NCI-H128 (cell line): ENCODE measurements around the gene WWOX.
"Not testable (repeated sequence)": the region's sequence is repeated elsewhere in the genome, so short reads cannot be mapped to it uniquely, and the experiment has no call there.

Experiments
- DNase-seq: peaks from one replicate; lab custom pipeline; 2025; ENCODE audit not compliant: unreplicated experiment; lab: John Stamatoyannopoulos, UW

Gene WWOX

DNA sequence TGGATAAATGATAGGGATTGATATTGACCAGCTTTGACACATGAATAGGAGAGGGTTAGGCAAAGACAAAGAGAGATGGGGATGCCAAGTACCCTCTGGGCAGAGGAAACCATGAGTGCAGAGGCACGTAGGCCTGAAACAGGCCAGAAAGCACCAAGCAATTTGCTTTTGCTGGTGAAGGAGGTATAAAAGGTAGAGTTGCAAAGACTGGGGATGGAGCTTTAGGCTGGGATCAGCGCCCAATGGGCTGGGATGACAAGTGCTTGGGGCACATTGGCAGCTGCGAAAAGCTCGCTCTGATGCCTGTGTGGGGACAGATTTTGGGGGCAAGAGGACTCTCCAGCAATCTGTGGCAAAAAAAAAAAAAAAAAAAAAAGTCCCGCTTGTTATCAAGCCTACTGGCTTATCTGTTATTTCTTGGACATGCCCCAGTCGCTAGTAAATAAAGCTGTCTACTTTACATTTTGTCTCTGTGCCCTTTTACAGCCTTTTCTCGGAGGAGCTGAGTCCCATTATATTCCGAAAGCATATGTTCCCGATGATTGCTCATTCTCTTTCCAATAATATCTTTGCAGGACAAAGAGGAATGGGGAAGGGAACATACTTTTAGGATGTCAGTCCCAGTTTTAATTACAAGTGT lies 922.7 kb downstream of the WWOX start:
- DNase-seq, result no peak

DNA sequence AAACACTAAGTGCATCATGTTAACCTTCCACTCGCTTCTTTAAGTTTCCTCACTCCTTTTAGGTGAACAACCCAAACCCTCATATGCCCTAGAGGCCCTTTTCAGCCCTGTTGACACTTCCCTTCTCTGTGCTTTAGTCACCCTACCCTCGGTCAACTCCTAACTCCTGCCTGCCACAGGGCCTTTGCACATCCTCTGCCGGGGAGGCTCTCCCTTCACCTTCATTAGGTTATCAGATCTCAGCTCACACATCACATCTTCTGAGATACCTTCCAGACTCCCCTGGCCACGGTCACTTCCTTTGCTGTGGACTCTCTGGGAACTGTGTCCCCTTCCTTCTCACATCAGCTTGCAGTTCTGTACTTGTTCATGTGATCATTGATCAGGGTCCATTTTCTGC lies 926.7 kb downstream of the WWOX start:
- no peak for DNase-seq

DNA sequence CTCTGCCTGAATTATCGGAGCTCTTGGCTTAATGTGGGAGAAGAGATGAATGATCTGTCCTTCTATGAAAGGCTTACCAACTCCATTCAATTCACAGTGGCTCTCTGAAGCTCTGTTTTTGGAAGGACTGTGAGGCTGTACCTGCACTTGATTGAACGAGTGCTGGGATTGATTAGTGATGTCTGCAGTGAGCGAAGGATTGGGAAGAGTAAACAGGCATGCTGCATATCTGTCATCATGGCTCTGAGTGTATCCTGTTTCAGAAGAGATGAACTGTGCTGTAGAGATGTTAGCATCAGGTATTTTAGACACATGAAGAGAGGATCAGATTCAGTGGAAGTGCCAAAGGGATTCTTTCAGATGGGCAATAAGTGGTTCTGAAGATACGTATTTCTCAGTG lies 937.1 kb downstream of the WWOX start:
- DNase-seq, result no peak

GRCh38 chr16:79037521-79038373 lies 938.3 kb downstream of the WWOX start:
- no peak for DNase-seq

DNA sequence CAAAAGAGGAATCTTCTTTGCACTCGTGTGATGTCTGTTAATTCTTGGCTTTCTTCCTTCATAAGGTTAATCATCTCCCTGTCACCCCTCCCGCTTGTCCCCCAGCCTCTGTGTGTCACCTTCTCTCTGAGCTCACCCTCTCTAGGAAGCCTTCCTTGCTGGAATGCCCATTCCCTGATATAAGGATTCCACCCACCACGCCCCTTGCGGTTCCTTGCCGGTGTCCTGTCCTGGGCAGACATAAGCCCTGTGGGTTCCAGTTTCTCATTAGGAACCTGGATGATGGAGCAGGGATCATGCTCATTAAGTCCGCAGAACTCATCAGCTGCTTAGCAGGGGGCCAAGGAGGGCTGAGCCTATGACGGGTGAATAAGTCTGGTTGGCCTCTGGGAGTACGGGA lies 941.8 kb downstream of the WWOX start:
- DNase-seq, result no peak

DNA sequence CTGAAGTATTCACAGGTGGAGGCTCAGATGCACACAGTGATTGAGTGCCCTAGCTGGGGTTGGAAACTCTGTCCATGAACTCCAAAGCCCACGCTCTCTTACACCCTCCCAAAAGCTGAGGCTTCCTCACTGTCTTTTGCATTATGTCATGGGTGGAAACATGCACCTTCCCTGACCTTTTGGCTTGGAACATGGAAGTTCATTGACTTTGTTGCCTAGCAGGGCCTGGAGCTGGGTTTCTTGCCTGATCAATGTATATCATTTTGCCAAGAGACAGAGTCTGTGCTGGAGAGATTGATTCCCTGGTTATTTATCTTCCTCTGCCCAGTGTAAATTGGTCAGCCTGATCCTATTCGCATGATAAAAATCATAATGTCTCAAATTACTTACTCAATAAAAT lies 942.7 kb downstream of the WWOX start:
- DNase-seq, result no peak

DNA sequence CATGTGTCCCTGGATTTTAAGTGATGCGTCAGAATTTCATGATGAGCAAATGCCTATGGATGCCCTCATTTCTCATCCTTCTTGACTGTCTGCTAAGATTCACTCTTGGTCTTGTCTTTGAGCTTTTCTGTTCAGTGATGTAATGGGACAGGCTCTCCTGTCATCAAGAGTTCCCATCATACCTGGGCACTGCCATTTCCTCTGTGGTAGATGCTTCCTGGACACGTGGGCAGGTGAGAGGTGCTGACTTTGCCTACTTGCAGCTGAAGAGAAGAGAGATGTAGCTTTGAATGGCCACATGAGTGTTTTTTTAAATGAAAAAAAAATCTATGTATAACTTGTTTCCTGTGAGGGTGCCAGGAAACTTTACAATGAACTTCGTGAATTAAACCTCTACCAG lies 943.4 kb downstream of the WWOX start:
- DNase-seq, result no peak

DNA sequence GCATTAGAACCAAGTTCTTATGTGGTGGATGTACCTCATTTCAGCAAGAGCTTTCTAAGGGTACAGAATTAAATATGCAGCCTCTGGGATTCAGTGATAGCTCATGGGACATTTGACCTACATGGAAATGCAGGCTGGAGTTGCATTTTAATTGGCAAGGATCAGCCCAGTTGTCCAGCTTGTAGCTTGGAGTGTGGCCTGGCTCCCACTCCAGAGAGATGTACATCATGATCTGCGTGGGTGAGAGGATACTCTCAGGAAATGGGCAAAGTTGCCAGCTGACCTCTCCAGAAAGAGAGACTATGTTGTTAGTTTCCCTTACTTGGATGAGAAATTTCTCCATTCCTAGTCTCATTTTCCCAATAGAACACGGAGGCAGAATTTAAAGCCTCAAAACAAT lies 945.7 kb downstream of the WWOX start:
- DNase-seq, result no peak

DNA sequence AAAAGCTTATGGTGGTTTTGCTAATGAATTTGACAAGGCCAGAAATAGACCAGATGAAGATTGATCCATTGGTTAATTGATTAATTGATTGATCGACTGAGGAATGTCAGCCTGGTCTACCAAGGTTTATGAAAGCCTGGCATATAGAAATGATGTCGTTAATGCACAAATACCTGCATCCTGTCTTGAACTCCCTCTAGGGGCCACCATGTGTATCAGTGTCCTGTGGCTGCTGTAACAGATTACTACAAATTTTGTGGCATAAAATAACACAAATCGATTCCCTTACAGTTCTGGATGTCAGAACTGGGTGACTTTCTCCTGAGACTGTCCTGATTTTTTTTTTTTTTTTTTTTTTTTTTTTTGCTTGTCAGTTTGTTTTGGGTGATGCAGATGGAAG lies 947.9 kb downstream of the WWOX start:
- no peak for DNase-seq

DNA sequence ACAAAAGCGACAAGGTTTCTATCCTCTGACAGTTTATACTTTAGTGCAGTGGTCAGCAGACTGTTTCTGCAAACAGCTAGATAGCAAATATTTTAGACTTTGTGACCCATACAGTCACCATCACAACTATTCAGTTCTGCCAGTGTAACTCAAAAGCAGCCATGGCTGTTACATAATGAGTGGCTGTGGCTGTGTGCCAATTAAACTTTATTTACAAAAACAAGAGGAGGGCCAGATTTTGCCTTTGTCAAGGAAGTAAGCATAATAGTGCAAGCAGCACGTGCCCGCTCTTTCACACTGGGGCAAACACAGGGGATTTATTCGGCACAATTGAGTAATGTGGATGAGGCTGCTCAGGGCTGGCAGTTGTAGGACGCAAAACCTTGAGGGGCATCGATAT lies 949.6 kb downstream of the WWOX start:
- DNase-seq, result no peak

- no peak for DNase-seq
These were observed 950.6 kb downstream of the WWOX start for GRCh38 chr16:79050063-79050462.

- DNase-seq, result no peak
These were observed 951.9 kb downstream of the WWOX start for GRCh38 chr16:79051313-79051712.

DNA sequence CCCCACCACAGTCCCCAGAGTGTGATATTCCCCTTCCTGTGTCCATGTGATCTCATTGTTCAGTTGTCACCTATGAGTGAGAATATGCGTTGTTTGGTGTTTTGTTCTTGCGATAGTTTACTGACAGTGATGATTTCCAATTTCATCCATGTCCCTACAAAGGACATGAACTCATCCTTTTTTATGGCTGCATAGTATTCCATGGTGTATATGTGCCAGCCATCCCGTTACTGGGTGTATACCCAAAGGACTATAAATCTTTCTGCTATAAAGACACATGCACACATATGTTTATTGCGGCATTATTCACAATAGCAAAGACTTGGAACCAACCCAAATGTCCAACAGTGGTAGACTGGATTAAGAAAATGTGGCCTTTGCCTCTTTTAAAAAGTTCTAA lies 952.7 kb downstream of the WWOX start:
- DNase-seq, result not testable (repeated sequence)

GRCh38 chr16:79053577-79053976 lies 954.1 kb downstream of the WWOX start:
- no peak for DNase-seq

- DNase-seq, result no peak
These were observed 954.9 kb downstream of the WWOX start for GRCh38 chr16:79054211-79054984.

GRCh38 chr16:79055251-79055970 lies 956.0 kb downstream of the WWOX start:
- DNase-seq, result no peak

GRCh38 chr16:79061181-79061580 lies 961.7 kb downstream of the WWOX start:
- no peak for DNase-seq

- no peak for DNase-seq
These were observed 962.9 kb downstream of the WWOX start for GRCh38 chr16:79062336-79062735.

DNA sequence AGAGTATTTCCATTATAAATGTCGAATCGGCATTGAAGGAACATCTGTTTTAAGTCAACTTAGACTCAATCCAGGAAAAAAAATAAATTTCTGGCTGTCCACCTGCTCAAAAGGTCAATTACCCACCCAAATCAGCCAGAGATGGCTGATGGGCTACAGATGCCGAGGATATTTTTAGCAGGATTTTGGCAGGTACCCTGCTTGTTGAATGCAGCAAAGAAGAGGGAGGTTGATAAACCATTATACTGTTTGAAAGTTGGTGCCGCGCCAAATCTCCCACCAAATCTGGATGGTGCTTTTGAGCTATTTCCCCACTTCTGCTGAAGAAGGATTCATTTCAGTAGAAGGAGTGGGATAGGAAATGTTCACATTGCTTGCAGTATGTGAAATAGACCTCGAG lies 963.4 kb downstream of the WWOX start:
- DNase-seq, result no peak

GRCh38 chr16:79064256-79064972 lies 965.0 kb downstream of the WWOX start:
- no peak for DNase-seq

DNA sequence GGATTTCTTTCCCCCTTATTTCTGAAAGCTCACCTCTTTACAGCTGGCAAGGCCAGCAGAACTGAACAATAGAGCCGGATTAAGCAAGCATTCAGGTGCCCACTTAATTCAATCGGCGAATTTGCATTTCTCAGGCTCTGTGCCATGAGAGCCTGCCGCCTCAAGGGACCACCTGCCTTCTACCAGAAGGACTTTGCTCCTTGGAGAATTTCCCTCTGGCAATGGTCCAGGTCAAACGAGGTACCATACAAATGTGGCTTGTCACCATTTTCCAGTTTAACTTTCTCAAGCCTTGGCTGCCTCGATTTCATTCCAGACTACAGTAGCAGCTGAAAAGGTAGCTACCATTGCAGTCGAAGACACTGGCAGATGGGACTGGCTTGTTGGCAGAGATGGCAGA lies 967.1 kb downstream of the WWOX start:
- no peak for DNase-seq
